Measurements from ENCODE around the gene CNGA1.

Gene CNGA1

DNA sequence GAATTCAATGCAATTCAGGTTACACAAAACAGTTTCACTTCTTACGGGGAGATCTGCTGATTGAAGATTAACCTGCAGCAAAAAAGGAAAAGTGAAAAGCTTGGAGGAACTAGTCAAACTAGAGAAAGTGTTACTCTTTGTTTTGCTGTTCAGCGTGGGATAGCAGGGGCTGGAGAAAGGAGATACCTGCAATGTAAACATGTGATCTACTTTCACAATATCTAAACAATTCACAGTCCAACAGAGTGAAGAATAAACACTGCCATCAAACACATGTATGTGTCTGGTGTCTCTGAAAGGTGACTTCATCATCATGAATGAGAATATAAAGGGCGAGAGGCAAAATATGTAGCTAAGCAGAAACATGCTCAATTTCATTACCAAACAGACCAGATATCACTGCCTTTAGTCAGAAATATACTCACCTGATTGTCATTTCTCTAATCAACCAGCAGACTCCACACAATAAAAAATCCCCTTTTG, 26.5 kb upstream of the CNGA1 start:
- H3K27ac ChIP-seq (ENCODE audit: low read length): no peak overlapping the region
- no peaks in the 10 kb centered on the region for H3K36me3 ChIP-seq (ENCODE audit: control insufficient read depth, low read depth, low read length)
- H3K9ac ChIP-seq (ENCODE audit: low read length): no peak overlapping the region
- H3K4me3 ChIP-seq (ENCODE audit: low read length): no peak overlapping the region
- no peaks in the 10 kb centered on the region for H3K4me1 ChIP-seq (ENCODE audit: control insufficient read depth, low read depth, low read length)
- no peaks in the 10 kb centered on the region for H3K27me3 ChIP-seq (ENCODE audit: control insufficient read depth, insufficient read depth, low read length)
- H3K9me3 ChIP-seq (ENCODE audit: control insufficient read depth, low read depth, low read length): no peaks in the 10 kb centered on the region

DNA sequence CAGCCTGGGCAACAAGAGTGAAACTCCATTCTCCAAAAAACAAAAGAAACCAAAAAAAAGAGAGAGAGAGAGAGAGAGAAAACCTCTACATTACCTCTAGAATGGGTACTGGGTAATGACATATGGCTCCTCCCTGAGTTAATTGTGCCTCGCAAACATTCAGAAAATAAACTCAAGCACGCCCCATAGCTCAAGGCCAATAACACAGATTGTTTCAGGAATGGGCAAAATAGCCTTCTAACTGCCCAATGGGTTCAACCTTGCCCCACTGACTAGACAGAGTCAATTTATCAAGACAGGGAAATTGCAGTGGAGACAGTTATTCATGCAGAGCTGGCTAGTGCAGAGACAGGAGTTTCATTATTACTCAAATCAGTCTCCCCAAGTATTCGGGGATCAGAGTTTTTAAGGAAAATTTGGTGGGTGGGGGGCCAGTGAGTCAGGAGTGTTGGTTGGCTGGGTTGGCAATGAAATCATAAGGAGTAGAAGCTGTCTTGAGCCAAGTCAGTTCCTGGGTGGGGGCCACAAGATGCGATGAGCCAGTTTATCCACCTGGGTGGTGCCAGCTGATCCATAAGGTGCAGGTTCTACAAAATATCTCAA, 25.2 kb upstream of the CNGA1 start:
- Histone ChIP-seq H3K4me3 (ENCODE audit: low read length) (no peak overlapping the region), H3K9ac (ENCODE audit: low read length) (no peak overlapping the region), H3K27me3 (ENCODE audit: control insufficient read depth, insufficient read depth, low read length) (no peaks in the 10 kb centered on the region), H3K4me1 (ENCODE audit: control insufficient read depth, low read depth, low read length) (no peaks in the 10 kb centered on the region), H3K9me3 (ENCODE audit: control insufficient read depth, low read depth, low read length) (no peaks in the 10 kb centered on the region), H3K27ac (ENCODE audit: low read length) (no peak overlapping the region), H3K36me3 (ENCODE audit: control insufficient read depth, low read depth, low read length) (no peaks in the 10 kb centered on the region)

DNA sequence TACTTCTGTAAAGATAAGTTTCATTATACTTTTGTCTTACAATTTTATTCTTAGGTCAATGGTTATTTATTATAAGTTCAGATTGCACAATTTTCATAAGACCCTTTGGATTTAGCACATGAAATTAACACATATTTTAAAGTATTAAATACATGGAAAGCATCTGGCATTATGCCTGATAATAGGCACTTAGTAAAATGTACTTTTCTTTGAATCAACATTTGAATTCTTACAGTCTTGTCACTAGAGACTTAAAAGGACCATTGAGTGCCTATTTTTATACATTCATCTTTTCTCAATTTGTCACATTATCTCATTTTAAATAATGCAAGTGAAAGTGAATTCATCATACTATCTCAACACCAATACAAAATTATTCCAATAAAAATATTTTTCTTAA, 23.1 kb upstream of the CNGA1 start:
- Histone ChIP-seq H3K9me3 (ENCODE audit: control insufficient read depth, low read depth, low read length) (no peaks in the 10 kb centered on the region), H3K27ac (ENCODE audit: low read length) (no peak overlapping the region), H3K27me3 (ENCODE audit: control insufficient read depth, insufficient read depth, low read length) (no peaks in the 10 kb centered on the region), H3K4me3 (ENCODE audit: low read length) (no peak overlapping the region), H3K4me1 (ENCODE audit: control insufficient read depth, low read depth, low read length) (no peaks in the 10 kb centered on the region), H3K9ac (ENCODE audit: low read length) (no peak overlapping the region), H3K36me3 (ENCODE audit: control insufficient read depth, low read depth, low read length) (no peaks in the 10 kb centered on the region)

DNA sequence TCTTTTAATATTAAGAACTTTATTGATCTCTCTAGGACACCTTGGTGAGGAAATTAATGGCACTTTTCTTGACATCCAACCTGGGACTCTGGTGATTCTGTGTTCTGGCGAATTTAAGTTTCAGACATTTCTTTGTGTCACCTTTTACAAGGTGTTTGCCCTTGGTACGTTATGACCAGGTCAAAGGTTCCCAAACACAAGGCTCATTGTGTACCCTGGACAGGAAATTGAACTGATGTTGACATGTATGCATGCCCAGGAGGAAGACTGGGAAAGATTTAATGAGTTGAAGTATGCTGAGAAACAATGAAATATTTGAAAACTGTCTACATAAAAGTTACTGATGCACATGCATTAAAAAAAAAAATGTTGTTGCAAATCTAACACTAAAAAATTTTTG, 22.2 kb upstream of the CNGA1 start:
- H3K27ac ChIP-seq (ENCODE audit: low read length): no peak overlapping the region
- no peak overlapping the region for H3K4me3 ChIP-seq (ENCODE audit: low read length)
- H3K27me3 ChIP-seq (ENCODE audit: control insufficient read depth, insufficient read depth, low read length): no peaks in the 10 kb centered on the region
- no peaks in the 10 kb centered on the region for H3K4me1 ChIP-seq (ENCODE audit: control insufficient read depth, low read depth, low read length)
- no peaks in the 10 kb centered on the region for H3K9me3 ChIP-seq (ENCODE audit: control insufficient read depth, low read depth, low read length)
- H3K36me3 ChIP-seq (ENCODE audit: control insufficient read depth, low read depth, low read length): no peaks in the 10 kb centered on the region
- no peak overlapping the region for H3K9ac ChIP-seq (ENCODE audit: low read length)

- no peak overlapping the region for H3K27ac ChIP-seq (ENCODE audit: low read length)
- no peaks in the 10 kb centered on the region for H3K4me1 ChIP-seq (ENCODE audit: control insufficient read depth, low read depth, low read length)
- no peaks in the 10 kb centered on the region for H3K36me3 ChIP-seq (ENCODE audit: control insufficient read depth, low read depth, low read length)
- H3K4me3 ChIP-seq (ENCODE audit: low read length): no peak overlapping the region
- H3K27me3 ChIP-seq (ENCODE audit: control insufficient read depth, insufficient read depth, low read length): no peaks in the 10 kb centered on the region
- H3K9ac ChIP-seq (ENCODE audit: low read length): no peak overlapping the region
- H3K9me3 ChIP-seq (ENCODE audit: control insufficient read depth, low read depth, low read length): no peaks in the 10 kb centered on the region
Observed at GRCh38 chr4:48037117-48037462, 20.6 kb upstream of the CNGA1 start.

- no peaks in the 10 kb centered on the region for H3K27me3 ChIP-seq (ENCODE audit: control insufficient read depth, insufficient read depth, low read length)
- H3K27ac ChIP-seq (ENCODE audit: low read length): no peak overlapping the region
- no peaks in the 10 kb centered on the region for H3K4me1 ChIP-seq (ENCODE audit: control insufficient read depth, low read depth, low read length)
- H3K9me3 ChIP-seq (ENCODE audit: control insufficient read depth, low read depth, low read length): no peaks in the 10 kb centered on the region
- no peak overlapping the region for H3K9ac ChIP-seq (ENCODE audit: low read length)
- H3K36me3 ChIP-seq (ENCODE audit: control insufficient read depth, low read depth, low read length): no peaks in the 10 kb centered on the region
- H3K4me3 ChIP-seq (ENCODE audit: low read length): no peak overlapping the region
Observed at GRCh38 chr4:48035952-48036351, 19.5 kb upstream of the CNGA1 start.

DNA sequence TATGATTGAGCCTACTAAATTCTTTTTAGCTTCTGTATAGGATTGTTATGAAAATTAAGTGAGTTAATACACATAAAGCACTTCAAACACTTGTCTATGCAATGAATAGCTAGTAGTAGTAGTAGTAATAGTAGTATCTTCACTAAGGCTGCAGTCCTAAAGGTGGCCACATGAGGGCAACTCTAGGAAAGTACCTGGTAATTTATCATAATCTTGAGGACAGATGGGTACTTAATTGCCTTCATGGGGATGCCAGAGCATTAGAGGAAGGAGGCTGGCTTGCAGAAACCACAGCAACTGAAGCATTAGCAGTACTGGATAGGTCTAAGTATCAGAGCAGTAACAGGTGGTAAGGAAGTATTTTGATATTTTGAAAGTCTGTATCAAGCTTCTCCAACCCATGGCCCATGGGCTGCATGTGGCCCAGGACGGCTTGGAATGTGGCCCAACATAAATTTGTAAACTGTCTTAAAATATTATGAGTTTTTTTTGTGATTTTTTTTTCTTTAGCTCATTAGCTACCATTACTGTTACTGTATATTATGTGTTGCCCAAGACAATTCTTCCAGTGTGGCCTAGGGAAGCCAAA, 17.4 kb upstream of the CNGA1 start:
- Histone ChIP-seq H3K9me3 (ENCODE audit: control insufficient read depth, low read depth, low read length) (no peaks in the 10 kb centered on the region), H3K4me3 (ENCODE audit: low read length) (no peak overlapping the region), H3K4me1 (ENCODE audit: control insufficient read depth, low read depth, low read length) (peaks cover 17% of the 10 kb centered on the region), H3K27me3 (ENCODE audit: control insufficient read depth, insufficient read depth, low read length) (no peaks in the 10 kb centered on the region), H3K9ac (ENCODE audit: low read length) (no peak overlapping the region), H3K36me3 (ENCODE audit: control insufficient read depth, low read depth, low read length) (no peaks in the 10 kb centered on the region), H3K27ac (ENCODE audit: low read length) (no peak overlapping the region)

DNA sequence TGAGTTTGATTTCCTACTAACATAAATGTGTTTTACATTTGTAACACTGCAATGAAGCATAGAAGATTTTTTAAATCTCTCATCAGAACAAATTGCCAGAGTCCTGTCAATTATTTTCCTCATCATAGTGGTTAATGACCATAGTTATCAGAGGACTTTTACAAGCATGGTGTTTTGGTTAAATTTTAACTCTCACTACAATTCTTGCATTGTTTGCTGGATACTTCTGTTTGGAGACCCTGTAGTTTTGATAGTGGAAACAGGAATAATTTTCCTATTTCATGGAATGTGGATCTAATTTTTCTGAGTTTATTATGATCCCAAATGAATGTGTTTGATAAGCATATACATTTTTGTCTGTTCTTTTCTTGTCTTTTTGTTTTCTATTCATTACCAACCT, 16.9 kb upstream of the CNGA1 start:
- Histone ChIP-seq H3K27me3 (ENCODE audit: control insufficient read depth, insufficient read depth, low read length) (no peaks in the 10 kb centered on the region), H3K9ac (ENCODE audit: low read length) (no peak overlapping the region), H3K36me3 (ENCODE audit: control insufficient read depth, low read depth, low read length) (no peaks in the 10 kb centered on the region), H3K4me1 (ENCODE audit: control insufficient read depth, low read depth, low read length) (peaks cover 23% of the 10 kb centered on the region), H3K9me3 (ENCODE audit: control insufficient read depth, low read depth, low read length) (no peaks in the 10 kb centered on the region), H3K4me3 (ENCODE audit: low read length) (no peak overlapping the region), H3K27ac (ENCODE audit: low read length) (no peak overlapping the region)

GRCh38 chr4:48032721-48033120, 16.2 kb upstream of the CNGA1 start:
- no peak overlapping the region for H3K27ac ChIP-seq (ENCODE audit: low read length)
- H3K9ac ChIP-seq (ENCODE audit: low read length): no peak overlapping the region
- no peaks in the 10 kb centered on the region for H3K36me3 ChIP-seq (ENCODE audit: control insufficient read depth, low read depth, low read length)
- H3K9me3 ChIP-seq (ENCODE audit: control insufficient read depth, low read depth, low read length): no peaks in the 10 kb centered on the region
- no peak overlapping the region for H3K4me3 ChIP-seq (ENCODE audit: low read length)
- no peaks in the 10 kb centered on the region for H3K27me3 ChIP-seq (ENCODE audit: control insufficient read depth, insufficient read depth, low read length)
- peaks cover 25% of the 10 kb centered on the region for H3K4me1 ChIP-seq (ENCODE audit: control insufficient read depth, low read depth, low read length)

DNA sequence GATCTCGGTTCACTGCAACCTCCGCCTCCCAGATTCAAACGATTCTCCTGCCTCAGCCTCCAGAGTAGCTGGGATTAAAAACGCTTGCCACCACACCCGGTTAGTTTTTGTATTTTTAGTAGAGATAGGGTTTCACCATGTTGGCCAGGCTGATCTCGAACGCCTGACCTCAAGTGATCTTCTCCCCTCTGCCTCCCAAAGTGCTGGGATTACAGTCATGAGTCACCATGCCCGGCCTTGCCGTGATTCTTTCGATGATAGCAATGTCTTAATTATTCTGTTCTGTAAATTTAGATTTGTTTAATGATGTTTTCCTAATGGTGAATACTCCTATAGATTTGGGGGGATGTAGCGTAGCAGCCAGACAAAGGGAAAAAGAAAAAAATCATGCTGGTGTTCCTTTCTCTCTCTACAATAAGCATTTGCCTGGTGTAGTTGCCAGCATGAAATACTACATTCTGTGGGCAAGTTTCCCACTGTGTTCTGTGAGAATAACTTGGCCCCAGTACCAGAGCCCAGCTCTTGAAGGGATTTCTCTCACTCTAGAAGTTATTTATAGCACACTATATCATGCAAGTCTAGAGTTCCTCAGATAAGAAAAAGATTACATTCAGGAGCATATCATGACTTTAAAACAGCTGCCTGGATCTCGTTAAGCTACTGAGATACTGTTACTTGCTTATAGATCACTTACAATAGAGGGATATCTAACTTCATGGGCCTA, 15.5 kb upstream of the CNGA1 start:
- Histone ChIP-seq H3K9me3 (ENCODE audit: control insufficient read depth, low read depth, low read length) (no peaks in the 10 kb centered on the region), H3K4me3 (ENCODE audit: low read length) (no peak overlapping the region), H3K27ac (ENCODE audit: low read length) (no peak overlapping the region), H3K4me1 (ENCODE audit: control insufficient read depth, low read depth, low read length) (peaks cover 25% of the 10 kb centered on the region), H3K27me3 (ENCODE audit: control insufficient read depth, insufficient read depth, low read length) (no peaks in the 10 kb centered on the region), H3K9ac (ENCODE audit: low read length) (no peak overlapping the region), H3K36me3 (ENCODE audit: control insufficient read depth, low read depth, low read length) (no peaks in the 10 kb centered on the region)

DNA sequence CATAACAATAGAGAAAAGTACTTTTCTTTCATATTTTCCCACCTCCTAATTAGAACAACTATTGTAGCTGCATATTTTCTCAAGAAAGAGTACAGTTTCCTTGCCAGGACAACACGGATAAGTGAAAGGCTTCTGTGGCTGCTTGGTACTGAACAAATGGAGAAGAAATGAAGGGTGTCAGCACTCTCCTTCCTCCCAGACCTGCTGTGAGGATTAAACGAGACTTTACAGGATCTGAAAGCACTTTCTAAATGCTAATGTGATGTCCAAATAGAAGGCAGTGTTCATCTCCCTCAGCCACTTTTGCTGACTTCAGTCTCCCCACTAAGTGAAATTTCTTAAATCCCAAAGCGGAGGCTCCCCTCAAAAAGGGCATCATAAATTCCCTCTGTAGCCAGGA, 14.0 kb upstream of the CNGA1 start:
- no peak overlapping the region for H3K4me3 ChIP-seq (ENCODE audit: low read length)
- H3K36me3 ChIP-seq (ENCODE audit: control insufficient read depth, low read depth, low read length): peaks cover 3% of the 10 kb centered on the region
- no peaks in the 10 kb centered on the region for H3K27me3 ChIP-seq (ENCODE audit: control insufficient read depth, insufficient read depth, low read length)
- no peak overlapping the region for H3K9ac ChIP-seq (ENCODE audit: low read length)
- H3K4me1 ChIP-seq (ENCODE audit: control insufficient read depth, low read depth, low read length): peaks cover 25% of the 10 kb centered on the region
- no peaks in the 10 kb centered on the region for H3K9me3 ChIP-seq (ENCODE audit: control insufficient read depth, low read depth, low read length)
- no peak overlapping the region for H3K27ac ChIP-seq (ENCODE audit: low read length)

- peaks cover 25% of the 10 kb centered on the region for H3K4me1 ChIP-seq (ENCODE audit: control insufficient read depth, low read depth, low read length)
- no peaks in the 10 kb centered on the region for H3K27me3 ChIP-seq (ENCODE audit: control insufficient read depth, insufficient read depth, low read length)
- H3K9me3 ChIP-seq (ENCODE audit: control insufficient read depth, low read depth, low read length): no peaks in the 10 kb centered on the region
- H3K27ac ChIP-seq (ENCODE audit: low read length): no peak overlapping the region
- H3K9ac ChIP-seq (ENCODE audit: low read length): no peak overlapping the region
- peaks cover 3% of the 10 kb centered on the region for H3K36me3 ChIP-seq (ENCODE audit: control insufficient read depth, low read depth, low read length)
- H3K4me3 ChIP-seq (ENCODE audit: low read length): no peak overlapping the region
Observed at GRCh38 chr4:48028696-48029095, 12.2 kb upstream of the CNGA1 start.
